Measurements from ENCODE around the gene KIAA0319L. TPM values are rescaled to one million over a fixed set of nuclear protein-coding genes. Genes with fewer than 3 reads are reported as not detected.

Gene KIAA0319L
- total RNA-seq, 6 donors from 2014 or later, result 68.1 to 140 (median 107) TPM

GRCh38 chr1:35447278-35447677 is 109.9 kb downstream of the KIAA0319L start:
- DNase-seq (peak in 1 of 2 donors; percentile 39), ATAC-seq (ENCODE audit: low FRiP score in 2 of 2) (peak in 1 of 2 donors; percentile 31)
- Histone ChIP-seq H3K27ac (peak overlapping the region in 3 of 4 donors; percentile 31 to 69 (median 36)), H3K27me3 (no peaks in the 10 kb centered on the region), H3K4me1 (peaks cover 33 to 47% (median 38%) of the 10 kb centered on the region in 4 donors), H3K9me3 (no peaks in the 10 kb centered on the region), H3K36me3 (peaks cover 3 to 77% (median 49%) of the 10 kb centered on the region in 4 donors), H3K4me3 (no peak overlapping the region)
- no peak for TF ChIP-seq POLR2AphosphoS5 (IDR thresholded peaks at IDR 0.05)
- no peak for TF ChIP-seq EP300 (IDR thresholded peaks at IDR 0.05)
- no peak for TF ChIP-seq POLR2A (IDR thresholded peaks at IDR 0.05)
- TF ChIP-seq, protein P1, sequence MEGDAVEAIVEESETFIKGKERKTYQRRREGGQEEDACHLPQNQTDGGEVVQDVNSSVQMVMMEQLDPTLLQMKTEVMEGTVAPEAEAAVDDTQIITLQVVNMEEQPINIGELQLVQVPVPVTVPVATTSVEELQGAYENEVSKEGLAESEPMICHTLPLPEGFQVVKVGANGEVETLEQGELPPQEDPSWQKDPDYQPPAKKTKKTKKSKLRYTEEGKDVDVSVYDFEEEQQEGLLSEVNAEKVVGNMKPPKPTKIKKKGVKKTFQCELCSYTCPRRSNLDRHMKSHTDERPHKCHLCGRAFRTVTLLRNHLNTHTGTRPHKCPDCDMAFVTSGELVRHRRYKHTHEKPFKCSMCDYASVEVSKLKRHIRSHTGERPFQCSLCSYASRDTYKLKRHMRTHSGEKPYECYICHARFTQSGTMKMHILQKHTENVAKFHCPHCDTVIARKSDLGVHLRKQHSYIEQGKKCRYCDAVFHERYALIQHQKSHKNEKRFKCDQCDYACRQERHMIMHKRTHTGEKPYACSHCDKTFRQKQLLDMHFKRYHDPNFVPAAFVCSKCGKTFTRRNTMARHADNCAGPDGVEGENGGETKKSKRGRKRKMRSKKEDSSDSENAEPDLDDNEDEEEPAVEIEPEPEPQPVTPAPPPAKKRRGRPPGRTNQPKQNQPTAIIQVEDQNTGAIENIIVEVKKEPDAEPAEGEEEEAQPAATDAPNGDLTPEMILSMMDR (IDR thresholded peaks at IDR 0.05), result no peak

- Histone ChIP-seq H3K9me3 (no peaks in the 10 kb centered on the region), H3K4me3 (no peak overlapping the region), H3K36me3 (peaks cover 11 to 92% (median 66%) of the 10 kb centered on the region in 4 donors), H3K4me1 (peaks cover 13 to 21% (median 20%) of the 10 kb centered on the region in 4 donors), H3K27me3 (no peaks in the 10 kb centered on the region), H3K27ac (no peak overlapping the region)
- no peak for TF ChIP-seq POLR2AphosphoS5 (IDR thresholded peaks at IDR 0.05)
- TF ChIP-seq, protein P1 (IDR thresholded peaks at IDR 0.05), result no peak
- TF ChIP-seq EP300 (IDR thresholded peaks at IDR 0.05), result no peak
- TF ChIP-seq POLR2A (IDR thresholded peaks at IDR 0.05), result no peak
- DNase-seq (no peak), ATAC-seq (ENCODE audit: low FRiP score in 2 of 2) (no peak)
Measured at GRCh38 chr1:35444519-35444774, 112.8 kb downstream of the KIAA0319L start.

DNA sequence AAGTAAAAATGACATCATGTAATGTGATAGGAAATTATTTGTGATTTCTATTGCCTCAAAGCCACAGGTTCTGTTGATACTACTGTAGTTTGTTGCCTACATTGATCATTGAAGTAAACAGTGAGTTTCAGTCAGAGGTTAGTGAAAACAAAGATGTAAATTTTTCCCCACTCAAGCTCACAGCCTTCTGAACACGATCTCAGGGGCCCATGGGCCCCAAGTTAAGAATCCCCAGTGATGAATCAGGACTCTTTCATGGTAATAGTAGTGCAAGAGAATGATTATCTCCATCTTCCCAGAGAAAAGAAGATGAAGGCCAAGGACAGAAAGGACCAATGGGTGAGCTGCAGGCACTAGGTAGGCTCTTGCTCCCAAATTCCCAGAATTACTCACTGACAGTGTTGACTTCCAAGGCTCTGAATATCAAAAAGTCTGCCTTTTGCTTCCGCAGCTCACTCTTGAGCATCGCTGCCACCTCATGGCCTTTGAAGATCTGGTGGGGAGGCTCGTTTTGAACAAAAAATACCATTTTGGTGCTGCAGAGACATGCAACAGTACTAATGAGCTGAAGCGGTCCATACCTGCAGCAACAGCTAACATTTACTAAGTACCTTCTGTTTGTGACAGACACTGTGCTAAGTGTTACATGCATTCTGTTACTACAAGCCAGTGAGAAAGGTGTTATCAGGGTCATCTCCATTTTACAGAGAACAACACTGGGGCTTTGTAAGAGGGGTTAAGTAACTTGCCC is 113.3 kb downstream of the KIAA0319L start:
- TF ChIP-seq EP300 (IDR thresholded peaks at IDR 0.05) (no peak), POLR2A (IDR thresholded peaks at IDR 0.05) (no peak), POLR2AphosphoS5 (IDR thresholded peaks at IDR 0.05) (no peak)
- TF ChIP-seq, protein P1 (IDR thresholded peaks at IDR 0.05), result no peak
- peaks cover 11 to 92% (median 66%) of the 10 kb centered on the region in 4 donors for H3K36me3 ChIP-seq
- H3K27ac ChIP-seq, result no peak overlapping the region
- no peak for ATAC-seq (ENCODE audit: low FRiP score in 2 of 2)
- 89 to 92% methylated on average over 5 of the region's 5 CpGs for whole genome bisulfite sequencing, 2 donors
- peaks cover 9 to 16% (median 15%) of the 10 kb centered on the region in 4 donors for H3K4me1 ChIP-seq
- H3K9me3 ChIP-seq, result no peaks in the 10 kb centered on the region
- no peak overlapping the region for H3K4me3 ChIP-seq
- no peak for DNase-seq
- no peaks in the 10 kb centered on the region for H3K27me3 ChIP-seq

DNA sequence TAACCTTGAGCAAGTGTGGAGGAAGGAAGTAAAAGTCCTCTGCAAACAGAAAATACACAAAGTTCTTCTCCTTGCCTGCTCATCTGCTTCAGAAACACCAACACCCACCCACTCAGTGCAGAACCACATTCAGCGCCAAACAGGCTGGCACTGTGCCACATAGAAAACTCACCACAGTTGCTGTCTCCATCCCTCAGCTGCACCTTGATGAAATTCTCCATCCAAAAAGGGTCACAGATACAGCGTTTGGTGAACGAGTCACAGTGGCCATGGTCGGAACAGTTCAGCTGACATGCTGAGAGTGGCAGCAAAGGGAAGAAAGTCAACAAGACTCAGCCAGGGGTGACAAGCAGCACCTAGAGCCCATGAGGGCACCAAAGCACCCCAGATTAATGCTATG is 114.5 kb downstream of the KIAA0319L start:
- Histone ChIP-seq H3K36me3 (peaks cover 11 to 92% (median 68%) of the 10 kb centered on the region in 4 donors), H3K27ac (no peak overlapping the region), H3K4me3 (no peak overlapping the region), H3K4me1 (peaks cover 1 to 5% (median 4%) of the 10 kb centered on the region in 4 donors), H3K9me3 (no peaks in the 10 kb centered on the region), H3K27me3 (no peaks in the 10 kb centered on the region)
- no peak for TF ChIP-seq EP300 (IDR thresholded peaks at IDR 0.05)
- TF ChIP-seq, protein P1 (IDR thresholded peaks at IDR 0.05), result no peak
- TF ChIP-seq POLR2AphosphoS5 (IDR thresholded peaks at IDR 0.05), result no peak
- no peak for TF ChIP-seq POLR2A (IDR thresholded peaks at IDR 0.05)
- DNase-seq (no peak), ATAC-seq (ENCODE audit: low FRiP score in 2 of 2) (no peak)
- 71 to 80% methylated on average over 4 of the region's 4 CpGs for WGBS, 2 donors

All from upper lobe of left lung (tissue), 6 donors.